Frontal cortex (tissue), 4 donors: ENCODE measurements around the gene CHSY1. TPM values are rescaled to one million over a fixed set of nuclear protein-coding genes. Genes with fewer than 3 reads are reported as not detected.
"Not testable (repeated sequence)": the region's sequence is repeated elsewhere in the genome, so short reads cannot be mapped to it uniquely, and the experiment has no call there.

Source experiments
- DNase-seq, 2 donors: peaks; one replicate each; pipeline ENCODE4 v3.0.0; 2012; ENCODE audit warnings: low spot score in 2 of 2
- FAIRE-seq: peaks from 2 replicates; lab custom pipeline; 2012; peaks lifted over from hg19 to GRCh38; lab: Jason Lieb, UNC
- total RNA-seq: library from RNA; depleted of rRNA; stranded (reverse); fragments of >200 nt; gene quantifications from one replicate; pipeline ENCODE4 v1.2.3, GENCODE V29; 2014
- donor health status: control.
- donor health status: control.
- donor health status: control.

CHSY1 gene
- total RNA-seq, 1 donor from 2014 or later = 22.8 TPM

DNA sequence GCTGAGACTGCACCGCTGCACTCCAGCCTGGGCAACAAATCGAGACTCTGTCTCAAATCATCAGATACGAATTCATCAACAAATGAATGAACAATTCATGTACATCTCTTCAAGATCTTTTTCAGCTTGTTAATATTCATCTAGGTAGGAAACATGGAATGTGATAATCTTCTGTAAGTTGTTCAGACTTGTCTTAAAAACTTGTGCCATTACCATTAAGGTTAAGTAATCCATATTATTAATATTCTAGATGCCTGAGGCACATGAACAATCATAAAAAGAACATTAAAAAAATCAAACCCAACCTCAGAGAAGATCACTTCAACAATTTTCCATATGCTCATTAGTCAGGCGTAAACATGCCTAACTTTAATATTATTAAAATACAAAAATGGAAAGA is 36.2 kb downstream of the CHSY1 start:
- DNase-seq (no peak), FAIRE-seq (no peak)

DNA sequence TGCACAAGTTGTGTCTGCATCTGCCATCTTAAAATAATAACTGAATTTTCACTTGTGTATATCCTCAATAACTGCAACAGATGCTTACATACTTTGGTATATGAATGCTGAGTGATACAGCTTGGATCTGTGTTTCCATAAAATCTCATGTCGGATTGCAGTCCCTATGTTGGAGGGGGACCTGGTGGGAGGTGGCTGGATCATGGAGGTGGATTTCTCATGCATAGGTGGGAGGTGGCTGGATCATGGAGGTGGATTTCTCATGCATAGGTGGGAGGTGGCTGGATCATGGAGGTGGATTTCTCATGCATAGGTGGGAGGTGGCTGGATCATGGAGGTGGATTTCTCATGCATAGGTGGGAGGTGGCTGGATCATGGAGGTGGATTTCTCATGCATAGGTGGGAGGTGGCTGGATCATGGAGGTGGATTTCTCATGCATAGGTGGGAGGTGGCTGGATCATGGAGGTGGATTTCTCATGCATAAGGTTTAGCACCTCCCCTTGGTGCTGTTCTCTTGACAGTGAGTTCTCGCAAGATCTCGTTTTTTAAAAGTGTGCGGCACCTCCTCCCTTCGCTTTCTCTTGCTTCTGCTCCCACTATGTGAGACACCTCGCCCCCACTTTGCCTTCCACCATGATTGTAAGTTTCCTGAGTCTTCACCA is 37.3 kb downstream of the CHSY1 start:
- not testable (repeated sequence) for FAIRE-seq, DNase-seq

DNA sequence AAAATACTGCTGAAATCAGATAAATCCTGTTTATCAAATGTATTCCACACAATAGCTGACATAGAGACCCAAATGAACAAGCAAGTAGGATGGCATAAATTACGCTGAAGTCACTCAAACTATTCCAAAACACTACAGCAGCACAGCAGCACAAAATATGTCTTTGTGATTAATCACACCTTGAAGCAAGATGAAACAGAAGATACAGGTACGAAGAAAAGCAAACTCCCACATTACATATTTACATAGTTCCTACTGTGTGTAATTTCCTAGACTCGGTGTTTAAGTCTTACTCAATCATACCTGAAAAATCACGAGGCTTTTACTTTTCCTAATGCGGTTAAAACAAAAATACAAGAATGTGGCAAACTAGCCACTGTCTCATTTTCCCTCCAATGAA is 38.3 kb downstream of the CHSY1 start:
- no peak for DNase-seq
- FAIRE-seq = no peak

DNA sequence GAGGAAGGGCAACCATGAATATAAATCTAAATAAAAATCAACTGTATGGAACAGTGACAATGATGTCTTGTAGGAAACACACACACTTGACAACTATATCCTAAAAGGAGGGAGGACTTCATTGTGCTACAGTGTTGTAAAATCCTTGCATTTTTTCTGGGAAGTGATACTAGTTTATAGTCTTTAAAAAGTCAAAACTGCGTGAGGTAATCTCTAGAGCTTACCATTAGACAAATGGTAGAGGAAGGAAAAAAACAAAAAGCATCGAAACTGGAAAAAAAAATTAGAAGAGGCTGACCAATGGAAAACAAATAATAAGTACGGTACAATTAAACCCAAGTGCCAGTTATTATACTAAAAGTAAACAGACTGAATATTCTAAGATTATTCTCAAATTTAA is 38.7 kb downstream of the CHSY1 start:
- FAIRE-seq (no peak), DNase-seq (no peak)

DNA sequence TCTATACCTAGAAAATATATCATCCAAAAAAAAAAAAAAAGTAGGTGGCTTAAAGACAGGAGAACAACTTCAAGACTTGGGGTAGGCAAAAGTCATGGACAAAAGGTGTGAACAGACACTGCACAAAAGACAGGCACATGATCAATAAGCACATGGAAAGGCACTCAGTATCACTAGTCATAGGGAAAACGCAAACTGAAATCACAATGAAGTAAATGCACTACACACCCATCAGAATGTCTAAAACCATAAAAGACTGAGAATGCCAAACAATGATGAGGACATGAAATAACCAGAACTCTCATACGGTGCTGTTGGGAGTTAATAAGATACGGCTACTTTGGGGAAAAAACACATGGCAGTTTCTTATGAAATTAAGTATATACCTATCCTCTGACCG is 40.0 kb downstream of the CHSY1 start:
- FAIRE-seq = no peak
- DNase-seq = no peak

DNA sequence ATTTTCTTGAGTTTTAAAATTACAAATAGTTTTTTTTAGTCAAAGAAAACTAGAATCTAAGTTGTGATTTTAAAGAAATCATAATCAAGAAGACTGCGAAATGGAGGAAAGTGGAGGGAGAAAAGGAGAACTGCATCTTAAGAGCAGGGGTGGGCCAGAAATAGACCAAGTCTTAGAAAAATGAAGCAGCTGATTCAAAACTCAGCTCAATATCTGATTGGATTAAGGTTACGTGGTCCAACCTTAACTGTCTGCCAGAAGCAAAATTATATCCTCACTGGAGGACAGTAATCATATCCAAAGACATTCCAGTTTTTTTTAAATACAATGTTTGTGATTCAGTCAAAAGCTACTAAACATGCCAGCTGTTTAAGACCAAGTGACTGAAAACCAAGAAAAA is 41.4 kb downstream of the CHSY1 start:
- FAIRE-seq (no peak), DNase-seq (no peak)

DNA sequence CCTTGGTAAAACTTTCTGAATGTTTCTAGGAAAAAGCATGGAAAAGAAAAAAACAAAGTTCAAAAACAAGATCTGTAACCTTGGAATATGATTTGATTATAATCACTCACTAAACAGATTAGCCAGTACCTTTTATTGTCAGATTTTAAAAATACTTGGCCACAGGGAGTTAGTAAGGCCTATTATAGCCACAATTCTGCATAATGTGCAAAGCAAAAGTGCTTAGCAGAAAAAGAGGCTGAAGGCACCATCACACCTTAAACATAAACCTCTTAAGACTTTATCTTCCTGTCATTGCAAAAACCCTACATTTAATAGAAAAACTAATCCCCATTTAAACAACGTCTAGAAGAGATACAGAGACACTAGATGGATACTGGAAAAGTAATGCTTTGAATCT is 41.8 kb downstream of the CHSY1 start:
- DNase-seq (no peak), FAIRE-seq (no peak)

DNA sequence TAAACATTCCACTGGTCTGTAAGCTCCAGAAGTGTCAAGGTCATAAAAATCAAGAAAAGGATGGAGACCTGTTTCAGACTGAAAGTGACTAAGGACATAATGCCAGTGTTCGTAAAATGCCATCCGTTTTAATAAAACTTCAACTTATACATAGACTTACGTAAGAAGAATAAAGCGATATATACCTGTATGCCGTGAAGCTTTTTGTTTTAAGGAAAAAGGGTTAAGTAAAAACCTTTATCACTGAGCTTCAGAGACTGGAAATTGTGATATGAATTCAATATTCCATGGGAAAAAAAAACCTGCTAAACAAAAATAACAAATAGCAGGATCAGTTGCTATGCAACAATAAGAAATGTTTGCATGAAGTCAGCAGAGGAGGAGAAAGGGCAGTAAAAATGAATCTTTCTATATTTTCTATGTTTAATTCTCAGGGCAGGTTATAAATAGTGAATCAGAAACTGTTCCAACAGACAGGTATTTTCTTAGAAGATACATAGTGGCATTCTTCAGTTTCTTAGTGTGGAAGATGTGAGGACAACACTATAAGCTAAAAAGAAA is 42.5 kb downstream of the CHSY1 start:
- DNase-seq (no peak), FAIRE-seq (no peak)

DNA sequence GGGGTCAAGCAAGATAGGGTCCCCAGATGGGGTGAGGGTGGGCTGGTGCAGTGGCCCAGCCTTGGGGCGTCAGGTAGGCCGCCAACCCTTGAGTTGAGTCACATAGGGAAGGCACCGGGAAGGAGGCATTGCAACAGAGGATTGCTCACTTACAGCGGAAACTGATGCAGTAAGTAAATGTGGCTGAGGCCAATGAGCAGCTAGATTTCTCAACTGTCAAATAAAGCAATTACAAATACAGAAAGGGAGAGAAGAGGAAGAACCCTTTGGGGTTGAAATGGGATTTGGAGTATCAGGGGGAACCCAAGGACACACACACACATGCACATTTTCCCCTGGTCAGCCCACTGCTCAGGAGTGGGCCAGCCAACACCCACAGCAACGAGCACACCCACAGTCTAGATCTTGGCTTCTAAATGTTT is 44.0 kb downstream of the CHSY1 start:
- DNase-seq = no peak
- no peak for FAIRE-seq

DNA sequence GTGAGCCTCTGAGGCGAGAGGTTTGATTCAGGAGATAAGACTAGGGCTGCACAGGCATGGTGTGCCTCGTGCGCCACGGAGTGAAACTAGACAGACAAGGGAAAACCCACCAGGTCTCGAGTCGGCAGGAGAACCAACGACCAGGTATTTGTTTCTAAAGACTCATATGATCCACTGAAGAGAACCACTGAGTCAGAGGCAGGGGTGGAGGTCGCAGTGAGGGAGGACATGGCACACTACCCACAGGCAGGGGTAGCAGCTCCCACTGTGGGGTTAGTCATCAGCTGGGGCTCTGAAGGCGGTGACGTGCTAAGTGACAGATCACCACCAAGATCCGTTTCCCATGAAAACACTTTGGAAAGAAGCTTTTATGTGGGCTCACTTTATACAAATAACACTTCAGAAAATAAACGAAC is 45.7 kb downstream of the CHSY1 start:
- DNase-seq (no peak), FAIRE-seq (no peak)

DNA sequence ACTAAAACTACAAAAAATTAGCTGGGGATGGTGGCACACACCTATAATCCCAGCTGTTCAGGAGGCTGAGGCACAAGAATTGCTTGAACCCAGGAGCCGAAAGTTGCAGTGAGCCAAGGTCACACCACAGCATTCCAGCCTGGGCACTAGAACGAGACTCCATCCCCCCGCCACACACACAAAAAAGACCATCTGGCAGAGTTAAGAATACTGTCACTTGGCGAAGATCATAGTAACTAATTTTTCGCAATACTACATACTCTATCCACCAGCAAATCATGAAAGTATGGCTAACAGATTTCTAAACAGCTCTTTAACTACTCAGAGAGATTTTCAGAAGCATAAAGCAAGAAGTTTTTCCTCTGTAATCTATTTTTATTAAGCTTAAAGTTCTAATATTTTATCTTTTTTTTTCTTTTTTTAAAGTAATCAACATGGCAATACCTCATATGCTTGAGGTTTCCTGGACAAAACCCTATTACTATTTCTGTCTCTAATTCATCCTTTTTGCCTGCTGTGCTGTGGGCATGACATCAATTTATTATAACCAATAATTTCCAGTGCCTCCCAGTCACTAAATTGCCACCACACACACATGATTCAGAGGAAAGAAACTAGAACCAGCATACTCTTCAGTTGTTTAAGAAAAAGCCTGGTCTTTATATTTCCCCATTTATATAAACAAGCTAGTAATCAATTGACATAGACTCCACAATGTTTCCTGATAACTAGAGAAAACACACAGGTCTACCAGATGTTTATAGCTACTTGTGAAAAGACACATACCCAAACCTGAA is 46.9 kb downstream of the CHSY1 start:
- FAIRE-seq = no peak
- DNase-seq = no peak

DNA sequence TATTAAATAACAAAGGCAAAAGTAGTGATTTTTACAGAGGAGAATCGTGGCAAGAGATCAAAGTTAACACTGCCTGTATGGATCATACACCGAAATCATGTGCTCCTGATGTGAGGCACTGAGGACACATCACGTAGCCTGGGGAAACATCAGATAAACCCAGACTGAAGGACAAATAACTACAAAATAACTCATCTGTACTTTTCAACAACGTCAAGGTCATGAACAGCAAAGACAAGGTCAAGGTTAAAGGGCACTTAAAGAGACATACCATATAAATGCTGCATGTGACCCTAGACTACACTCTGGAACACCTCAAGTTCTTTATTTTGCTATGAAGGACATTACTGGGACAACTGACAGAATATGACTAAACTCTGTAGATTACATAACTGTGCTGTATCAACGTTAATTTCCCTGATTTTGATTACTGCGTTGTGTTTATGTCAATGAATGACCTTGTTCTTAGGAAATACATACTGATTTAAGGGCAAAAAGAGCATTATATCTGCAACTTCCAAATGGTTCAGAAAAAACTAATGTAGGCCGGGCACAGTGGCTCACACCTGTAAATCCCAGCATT is 48.1 kb downstream of the CHSY1 start:
- FAIRE-seq (no peak), DNase-seq (no peak)

DNA sequence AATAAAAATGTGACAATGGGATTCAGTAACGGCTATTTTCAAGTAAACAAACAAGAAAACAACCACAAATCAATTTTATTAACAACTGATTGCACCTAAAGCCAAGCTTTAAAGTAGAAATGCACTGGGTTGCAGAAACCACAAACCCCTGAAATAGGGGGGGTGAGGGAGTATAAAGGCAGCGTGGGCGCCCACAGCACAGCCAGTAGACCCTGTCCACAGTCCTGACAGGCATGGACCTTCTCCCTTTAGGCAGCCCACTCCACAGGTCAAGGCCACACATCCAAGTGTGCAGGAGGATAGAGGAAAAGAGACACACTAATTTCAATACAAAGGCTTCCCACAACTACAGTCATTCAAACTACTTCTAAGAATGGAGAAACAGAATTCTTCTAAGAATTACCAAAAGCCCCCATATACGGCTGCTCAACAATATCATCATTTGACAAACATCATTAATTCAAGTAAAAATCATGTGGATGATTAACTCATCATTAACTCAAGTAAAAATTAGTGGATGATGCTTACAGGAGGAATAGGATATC is 48.7 kb downstream of the CHSY1 start:
- FAIRE-seq = no peak

DNA sequence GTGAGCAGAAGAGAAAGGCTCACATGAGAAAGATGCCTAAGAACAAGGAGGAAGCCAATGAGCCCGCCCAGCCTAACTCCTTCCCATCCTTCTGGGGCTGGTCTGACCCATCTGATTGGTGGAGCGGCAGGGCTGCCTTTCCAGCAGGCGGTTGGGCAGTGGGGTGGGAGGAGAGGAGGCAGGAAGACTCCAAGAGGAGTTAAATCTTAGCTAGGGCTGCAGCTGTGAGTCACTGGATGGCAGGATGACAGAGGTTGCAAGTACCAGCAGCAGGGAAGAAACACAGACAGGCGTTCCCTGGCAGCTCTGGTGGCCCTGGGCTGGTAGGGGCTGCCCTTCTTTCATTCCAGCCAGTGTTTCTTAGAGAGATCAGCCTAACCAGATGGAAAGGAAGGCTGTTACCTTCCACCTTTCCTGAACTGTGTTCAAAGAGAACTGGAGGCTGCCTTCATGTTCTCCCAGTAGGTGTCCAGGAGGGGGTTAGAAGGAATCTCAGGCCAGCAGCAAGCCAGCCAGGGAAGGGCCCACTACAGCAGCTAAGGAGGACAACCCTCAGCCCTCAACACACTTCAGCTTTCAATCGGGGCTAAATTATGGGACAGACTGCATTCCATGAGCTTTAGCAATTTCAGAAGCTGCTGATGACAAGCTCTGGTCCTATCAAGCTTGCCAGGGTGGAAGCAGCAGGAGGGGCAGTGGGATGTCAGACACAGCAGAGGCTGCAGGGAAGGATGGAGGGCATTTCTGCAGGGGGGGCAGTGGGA is 50.3 kb downstream of the CHSY1 start:
- FAIRE-seq = no peak
- DNase-seq = peak in 1 of 2 donors; percentile 39

More for the DNA sequence above, 48.7 kb downstream of the CHSY1 start:
- no peak for DNase-seq

DNA sequence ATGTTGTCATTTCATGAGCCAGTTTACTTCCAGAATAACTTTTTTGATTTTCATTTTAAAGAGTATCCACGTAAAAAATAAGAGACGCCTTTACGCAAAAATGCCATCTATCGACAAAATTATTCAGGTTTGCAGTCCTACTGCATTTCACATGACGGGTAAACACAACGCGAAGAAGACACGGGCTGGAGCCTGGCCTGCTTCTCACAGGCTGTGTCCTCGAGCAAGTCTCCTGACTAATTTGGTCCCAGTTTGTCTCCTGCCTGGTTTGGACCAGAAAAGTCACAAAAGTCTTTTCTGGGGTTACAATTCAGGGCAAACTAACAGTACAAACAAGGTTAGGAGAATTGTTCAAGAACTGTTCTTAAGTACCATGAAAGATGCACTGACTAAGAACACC is 51.7 kb downstream of the CHSY1 start:
- DNase-seq (no peak), FAIRE-seq (no peak)

DNA sequence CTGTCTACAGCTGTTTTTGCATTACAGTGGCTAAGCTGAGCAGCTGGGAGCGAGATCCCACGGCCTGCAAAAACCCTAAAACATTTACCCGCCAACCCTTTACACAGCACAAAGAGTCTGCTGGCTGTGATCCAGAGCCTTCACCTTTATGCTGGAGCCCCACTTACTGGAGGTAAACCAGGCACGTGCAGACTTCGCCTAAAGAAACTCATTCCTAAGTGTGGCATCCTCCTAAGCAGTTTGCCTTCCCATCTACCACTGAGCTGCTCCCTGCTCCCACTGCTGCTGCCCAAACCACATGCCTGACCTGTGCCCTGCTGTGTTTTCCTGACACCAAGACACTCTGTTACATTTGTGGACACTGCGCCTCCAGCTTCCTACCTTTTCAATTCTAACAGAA is 53.0 kb downstream of the CHSY1 start:
- no peak for FAIRE-seq
- DNase-seq = no peak

DNA sequence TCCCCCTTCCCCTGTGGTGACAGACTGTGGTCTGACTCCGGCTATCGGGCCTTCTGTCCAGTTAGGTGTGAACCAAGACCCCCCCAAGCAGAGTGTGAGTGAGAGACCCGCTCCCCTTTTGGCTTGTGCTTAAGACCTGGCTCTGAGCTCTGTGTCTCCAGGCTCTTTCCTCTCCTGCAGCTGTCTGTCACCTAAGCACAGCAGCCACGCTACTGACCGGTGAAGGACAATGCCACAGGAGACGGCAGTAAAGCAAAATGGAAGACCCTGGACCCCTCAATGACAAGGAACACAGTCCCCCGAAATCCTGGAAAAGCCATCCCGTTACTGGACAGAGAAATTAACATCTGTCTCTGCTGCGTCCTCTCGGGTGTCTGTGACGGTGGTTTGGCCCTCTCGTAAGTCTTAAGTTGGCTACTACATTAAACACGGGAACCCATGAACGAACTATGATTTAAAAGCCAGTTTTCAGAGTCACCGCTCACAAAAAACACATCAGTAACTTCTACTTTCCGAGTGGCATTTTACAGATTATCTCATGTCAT is 53.7 kb downstream of the CHSY1 start:
- FAIRE-seq (no peak), DNase-seq (no peak)

DNA sequence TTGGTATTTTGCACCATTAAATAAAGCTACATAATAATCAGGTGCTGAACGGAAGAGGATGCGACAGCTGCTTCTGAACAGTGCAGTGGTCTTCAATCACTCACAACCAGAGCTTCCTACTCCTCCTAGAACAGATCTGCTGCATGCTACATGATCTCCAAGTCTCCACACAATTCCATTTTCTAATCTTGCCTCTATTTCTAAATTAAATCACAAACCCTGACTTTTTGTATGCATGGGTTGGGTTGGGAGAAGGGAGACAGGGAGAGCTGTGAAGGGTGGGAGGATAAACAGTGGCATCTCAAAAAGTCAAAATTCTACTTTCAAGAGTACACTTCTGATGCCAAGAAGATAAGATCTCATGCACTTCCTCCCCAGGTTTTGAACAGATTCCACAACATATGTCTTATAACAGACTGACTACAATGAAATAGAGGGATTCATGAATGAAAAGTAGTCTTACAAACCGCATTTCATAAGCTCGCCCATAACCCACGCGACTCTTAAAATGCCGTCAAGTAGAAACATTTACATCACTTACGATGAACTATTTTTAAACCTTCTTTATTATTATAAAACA is 57.2 kb downstream of the CHSY1 start:
- FAIRE-seq (no peak), DNase-seq (no peak)

DNA sequence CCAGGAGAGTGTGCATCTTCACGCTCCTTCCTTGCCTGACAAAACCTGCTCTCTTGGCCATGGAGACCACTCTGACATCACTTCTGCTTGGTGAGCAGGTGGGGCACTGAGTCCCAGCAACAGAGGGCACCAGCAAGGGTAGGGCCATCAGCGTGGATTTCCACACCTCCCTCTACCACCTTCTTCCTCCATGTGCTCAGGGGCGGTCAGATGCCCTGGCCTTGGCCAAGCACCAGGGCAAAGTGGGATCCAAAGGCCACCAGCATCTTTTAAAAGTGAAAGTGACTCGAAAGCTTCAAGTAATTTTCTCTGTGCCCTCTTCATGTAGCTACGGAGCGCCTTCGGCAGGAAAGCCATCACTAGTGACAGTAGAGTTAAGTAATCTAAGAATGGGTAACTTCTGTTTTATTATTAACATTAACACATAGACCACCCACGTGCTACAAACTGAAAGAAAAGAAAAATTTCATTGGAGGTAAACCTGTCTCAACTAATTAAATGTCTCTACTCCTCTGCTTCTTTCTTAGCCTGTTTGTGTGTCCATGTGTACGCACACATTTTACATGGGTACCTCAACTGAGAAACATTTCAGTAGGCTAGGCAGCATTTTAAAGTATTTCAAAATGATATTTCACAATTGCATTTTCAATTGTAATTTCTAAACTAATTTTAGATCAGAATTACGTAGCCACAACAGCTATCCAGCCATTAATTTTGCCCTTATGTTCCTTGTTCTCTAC is 57.9 kb downstream of the CHSY1 start:
- FAIRE-seq (no peak), DNase-seq (no peak)
